Measurements from ENCODE around the gene GNPTG. TPM values are rescaled to one million over a fixed set of nuclear protein-coding genes. Genes with fewer than 3 reads are reported as not detected.

The GNPTG gene
- total RNA-seq, 1 donor from 2014 or later: 55.6 TPM

DNA sequence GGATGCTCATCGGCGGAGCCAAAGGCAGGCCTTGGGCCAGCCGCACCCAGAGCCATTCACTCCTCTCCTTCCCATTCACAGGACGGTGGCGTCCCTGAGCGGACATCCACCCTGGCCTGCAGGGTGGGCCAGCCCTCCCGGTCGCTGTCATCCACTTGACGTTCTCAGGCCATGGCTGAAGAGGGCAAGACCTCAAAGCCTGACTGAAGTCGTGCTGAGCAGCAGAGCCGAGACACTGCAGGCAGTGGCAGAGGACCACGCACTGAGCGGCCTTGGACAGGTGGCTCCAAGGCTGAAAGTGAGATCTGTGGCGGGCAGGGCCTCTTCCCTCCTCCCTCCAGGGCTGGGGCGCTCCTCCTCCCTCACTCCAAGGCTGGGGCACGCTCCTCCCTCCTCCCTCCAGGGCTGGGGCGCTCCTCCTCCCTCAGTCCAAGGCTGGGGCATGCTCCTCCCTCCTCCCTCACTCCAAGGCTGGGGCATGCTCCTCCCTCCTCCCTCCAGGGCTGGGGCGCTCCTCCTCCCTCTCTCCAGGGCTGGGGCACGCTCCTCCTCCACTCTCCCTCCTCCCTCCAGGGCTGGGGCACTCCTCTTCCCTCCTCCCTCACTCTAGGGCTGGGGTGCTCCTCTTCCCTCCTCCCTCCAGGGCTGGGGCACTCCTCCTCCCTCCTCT is 24.1 kb downstream of the GNPTG start:
- H3K4me1 Mint-ChIP-seq (ENCODE audit: unreplicated experiment): peaks cover 9% of the 10 kb centered on the region
- TF ChIP-seq, protein P1, sequence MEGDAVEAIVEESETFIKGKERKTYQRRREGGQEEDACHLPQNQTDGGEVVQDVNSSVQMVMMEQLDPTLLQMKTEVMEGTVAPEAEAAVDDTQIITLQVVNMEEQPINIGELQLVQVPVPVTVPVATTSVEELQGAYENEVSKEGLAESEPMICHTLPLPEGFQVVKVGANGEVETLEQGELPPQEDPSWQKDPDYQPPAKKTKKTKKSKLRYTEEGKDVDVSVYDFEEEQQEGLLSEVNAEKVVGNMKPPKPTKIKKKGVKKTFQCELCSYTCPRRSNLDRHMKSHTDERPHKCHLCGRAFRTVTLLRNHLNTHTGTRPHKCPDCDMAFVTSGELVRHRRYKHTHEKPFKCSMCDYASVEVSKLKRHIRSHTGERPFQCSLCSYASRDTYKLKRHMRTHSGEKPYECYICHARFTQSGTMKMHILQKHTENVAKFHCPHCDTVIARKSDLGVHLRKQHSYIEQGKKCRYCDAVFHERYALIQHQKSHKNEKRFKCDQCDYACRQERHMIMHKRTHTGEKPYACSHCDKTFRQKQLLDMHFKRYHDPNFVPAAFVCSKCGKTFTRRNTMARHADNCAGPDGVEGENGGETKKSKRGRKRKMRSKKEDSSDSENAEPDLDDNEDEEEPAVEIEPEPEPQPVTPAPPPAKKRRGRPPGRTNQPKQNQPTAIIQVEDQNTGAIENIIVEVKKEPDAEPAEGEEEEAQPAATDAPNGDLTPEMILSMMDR (conservative IDR thresholded peaks at IDR 0.05): no peak
- H3K27me3 Mint-ChIP-seq: peaks cover 4% of the 10 kb centered on the region

DNA sequence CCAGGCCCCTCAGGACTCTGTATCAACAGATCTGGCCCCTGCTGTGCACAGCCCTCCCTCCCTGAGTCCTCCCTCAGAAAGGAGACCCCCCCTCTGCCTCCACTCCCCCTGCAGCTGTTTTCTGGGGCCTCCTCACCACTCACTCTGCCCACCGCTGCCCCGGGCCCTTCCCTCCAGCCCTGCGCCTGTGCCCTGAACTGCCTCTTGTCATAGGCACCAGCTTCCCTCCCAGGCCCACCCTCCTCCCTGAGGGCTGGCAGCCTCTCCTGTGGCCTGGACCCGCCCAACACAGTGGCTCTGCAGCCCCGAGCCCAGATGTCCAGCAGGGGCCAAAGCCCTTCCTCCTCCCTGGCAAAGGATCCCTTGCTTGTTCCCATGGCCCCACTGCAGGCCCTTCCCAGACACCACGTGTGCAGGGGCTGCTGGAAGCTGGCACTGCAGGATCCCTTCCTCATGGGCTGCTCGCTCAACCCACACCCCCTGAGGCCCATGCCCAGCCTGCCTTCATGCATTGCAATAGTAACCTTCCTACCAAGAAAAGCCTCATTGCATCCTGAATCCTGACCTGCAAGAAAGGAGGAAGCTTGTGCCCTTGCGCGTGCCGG is 25.8 kb downstream of the GNPTG start:
- H3K27ac Mint-ChIP-seq: peak overlapping the region; percentile 91

More for the DNA sequence above, 24.1 kb downstream of the GNPTG start:
- Mint-ChIP-seq H3K27ac (no peak overlapping the region), H3K4me3 (no peak overlapping the region), H3K9me3 (no peaks in the 10 kb centered on the region), H3K36me3 (no peaks in the 10 kb centered on the region)
- no peak for DNase-seq (ENCODE audit: extremely low spot score, unreplicated experiment)

DNA sequence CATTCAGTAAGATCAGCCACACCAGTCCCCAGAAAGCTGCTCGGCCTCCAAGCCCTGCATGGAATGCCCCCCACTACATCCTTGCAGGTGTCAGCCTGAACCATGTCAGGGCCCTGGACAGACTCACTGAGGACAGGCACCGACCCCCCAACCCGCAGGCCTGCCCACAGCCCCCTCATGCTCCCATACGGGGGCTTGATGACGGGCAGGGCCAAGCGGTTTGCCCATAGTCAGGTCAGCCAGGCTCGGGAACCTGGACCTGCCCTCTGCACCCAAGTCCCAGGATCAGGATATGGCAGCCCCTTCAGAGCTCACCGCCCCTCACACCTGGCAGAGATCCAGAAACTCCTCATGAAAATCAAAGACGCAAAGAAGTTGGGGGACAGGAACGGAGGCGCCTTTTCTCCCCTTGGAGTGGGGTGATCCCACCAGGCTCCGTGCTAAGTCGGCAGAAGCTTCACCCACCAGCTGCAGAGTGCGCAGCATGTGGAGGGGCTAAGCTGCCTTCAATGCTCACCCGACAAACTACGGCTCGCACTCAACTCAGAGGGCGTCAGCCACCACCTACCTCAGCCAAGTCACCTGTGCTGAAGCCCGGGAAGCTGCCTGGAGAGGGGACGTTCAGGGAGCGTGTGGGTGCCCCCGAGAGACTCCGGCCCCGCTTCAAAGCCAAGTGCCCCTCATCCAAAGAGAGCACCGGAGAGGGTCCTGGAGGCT is 26.5 kb downstream of the GNPTG start:
- Mint-ChIP-seq H3K27me3 (peaks cover 4% of the 10 kb centered on the region), H3K4me3 (peak overlapping the region; percentile 85), H3K27ac (peak overlapping the region; percentile 91), H3K36me3 (no peaks in the 10 kb centered on the region), H3K4me1 (ENCODE audit: unreplicated experiment) (peaks cover 9% of the 10 kb centered on the region), H3K9me3 (no peaks in the 10 kb centered on the region)
- DNase-seq (ENCODE audit: extremely low spot score, unreplicated experiment): no peak
- TF ChIP-seq, protein P1 (conservative IDR thresholded peaks at IDR 0.05): no peak

More for the DNA sequence above, 25.8 kb downstream of the GNPTG start:
- no peak for DNase-seq (ENCODE audit: extremely low spot score, unreplicated experiment)
- no peak overlapping the region for H3K4me3 Mint-ChIP-seq
- H3K36me3 Mint-ChIP-seq: no peaks in the 10 kb centered on the region
- TF ChIP-seq, protein P1 (conservative IDR thresholded peaks at IDR 0.05): no peak
- peaks cover 9% of the 10 kb centered on the region for H3K4me1 Mint-ChIP-seq (ENCODE audit: unreplicated experiment)
- H3K27me3 Mint-ChIP-seq: peaks cover 4% of the 10 kb centered on the region
- no peaks in the 10 kb centered on the region for H3K9me3 Mint-ChIP-seq

DNA sequence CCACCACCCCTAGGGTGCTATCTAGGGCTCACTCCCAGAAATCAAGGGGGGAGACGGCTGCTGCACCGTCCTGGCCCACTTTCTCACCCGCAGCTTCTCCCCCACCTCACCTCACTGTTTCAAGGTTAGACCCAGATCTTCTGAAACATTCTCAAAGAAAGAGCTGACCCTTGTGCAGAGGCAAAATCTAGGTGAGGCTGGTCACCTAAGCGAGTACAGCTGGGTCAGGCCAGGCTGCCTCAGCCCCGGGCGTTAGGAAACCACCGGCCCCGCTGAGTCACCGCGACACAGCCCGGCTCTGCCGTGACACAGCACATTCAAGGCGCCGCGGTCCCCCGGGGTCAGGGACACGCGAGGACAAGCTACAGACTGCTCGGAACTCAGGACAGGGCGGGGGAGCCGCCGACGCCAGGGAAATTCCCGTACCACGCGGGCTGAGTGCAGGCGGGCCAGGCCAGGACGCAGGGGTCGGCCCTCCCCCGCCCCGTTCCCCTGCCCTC is 27.1 kb downstream of the GNPTG start:
- peaks cover 4% of the 10 kb centered on the region for H3K27me3 Mint-ChIP-seq
- TF ChIP-seq, protein P1 (conservative IDR thresholded peaks at IDR 0.05): no peak
- peak overlapping the region; percentile 85 for H3K4me3 Mint-ChIP-seq
- no peaks in the 10 kb centered on the region for H3K9me3 Mint-ChIP-seq
- no peak for DNase-seq (ENCODE audit: extremely low spot score, unreplicated experiment)
- peak overlapping the region; percentile 91 for H3K27ac Mint-ChIP-seq
- no peaks in the 10 kb centered on the region for H3K36me3 Mint-ChIP-seq
- H3K4me1 Mint-ChIP-seq (ENCODE audit: unreplicated experiment): peaks cover 9% of the 10 kb centered on the region

DNA sequence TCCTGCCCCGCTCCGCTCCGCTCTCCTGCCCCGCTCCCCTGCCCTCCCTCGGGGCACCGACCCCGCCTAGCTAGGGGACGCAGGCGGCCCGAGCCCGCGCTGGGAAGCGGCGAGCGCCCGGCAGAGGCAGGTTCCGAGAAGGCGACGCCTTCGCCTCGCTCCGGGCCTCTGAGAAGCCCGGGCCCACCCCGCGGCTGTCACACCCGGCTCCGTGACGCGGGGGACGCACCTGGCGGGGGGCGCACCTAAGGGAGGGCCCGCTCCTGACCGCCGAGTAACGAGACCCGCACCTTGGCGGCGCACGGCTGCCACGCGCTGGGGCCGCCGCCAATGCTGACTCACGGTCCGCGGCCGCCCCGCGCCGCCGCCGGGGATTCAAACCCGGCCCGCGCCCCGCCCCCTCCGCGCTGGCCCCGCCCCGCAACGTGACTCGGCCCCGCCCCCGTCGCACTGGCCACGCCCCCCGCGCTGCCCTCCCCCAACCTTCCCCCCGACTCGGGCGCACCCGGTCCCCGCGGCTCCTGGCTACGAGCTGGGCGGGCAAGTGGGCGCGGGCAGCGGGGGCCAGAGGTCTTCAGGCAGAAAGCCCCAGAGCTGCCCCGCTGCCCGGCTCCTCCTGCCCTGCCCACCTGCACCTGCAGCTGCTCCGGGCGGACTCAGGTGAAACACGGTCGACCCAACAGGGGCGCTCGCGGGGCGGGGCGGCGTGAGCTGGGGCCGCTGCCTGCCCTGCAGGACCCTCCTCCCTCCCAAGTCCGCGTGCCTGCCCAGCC is 27.8 kb downstream of the GNPTG start:
- Mint-ChIP-seq H3K27ac (peak overlapping the region; percentile 91), H3K9me3 (no peaks in the 10 kb centered on the region), H3K36me3 (no peaks in the 10 kb centered on the region), H3K4me1 (ENCODE audit: unreplicated experiment) (peaks cover 9% of the 10 kb centered on the region), H3K27me3 (peaks cover 4% of the 10 kb centered on the region), H3K4me3 (peak overlapping the region; percentile 92)
- TF ChIP-seq, protein P1 (conservative IDR thresholded peaks at IDR 0.05): no peak
- DNase-seq (ENCODE audit: extremely low spot score, unreplicated experiment): no peak

Data from type B pancreatic cell (in vitro differentiated cells).